Tongue (tissue), 2 donors: ENCODE results near the gene COX6A2. TPM values are rescaled to one million over a fixed set of nuclear protein-coding genes. Genes with fewer than 3 reads are reported as not detected.
"Not testable (repeated sequence)": the region's sequence is repeated elsewhere in the genome, so short reads cannot be mapped to it uniquely, and the experiment has no call there.

Source experiments
- DNase-seq: peaks from one replicate; pipeline ENCODE4 v3.0.0-alpha.2; 2015
- total RNA-seq: library from RNA; depleted of rRNA; stranded (reverse); fragments of >200 nt; gene quantifications from one replicate; pipeline ENCODE4 v1.2.3, GENCODE V29; 2014

Gene COX6A2
- total RNA-seq, 1 donor from 2014 or later, result 63.5 TPM

- DNase-seq, result no peak
Measured at GRCh38 chr16:31438414-31438813, 10.3 kb upstream of the COX6A2 start.

- DNase-seq, result no peak
Measured at GRCh38 chr16:31436221-31437045, 8.3 kb upstream of the COX6A2 start.

DNA sequence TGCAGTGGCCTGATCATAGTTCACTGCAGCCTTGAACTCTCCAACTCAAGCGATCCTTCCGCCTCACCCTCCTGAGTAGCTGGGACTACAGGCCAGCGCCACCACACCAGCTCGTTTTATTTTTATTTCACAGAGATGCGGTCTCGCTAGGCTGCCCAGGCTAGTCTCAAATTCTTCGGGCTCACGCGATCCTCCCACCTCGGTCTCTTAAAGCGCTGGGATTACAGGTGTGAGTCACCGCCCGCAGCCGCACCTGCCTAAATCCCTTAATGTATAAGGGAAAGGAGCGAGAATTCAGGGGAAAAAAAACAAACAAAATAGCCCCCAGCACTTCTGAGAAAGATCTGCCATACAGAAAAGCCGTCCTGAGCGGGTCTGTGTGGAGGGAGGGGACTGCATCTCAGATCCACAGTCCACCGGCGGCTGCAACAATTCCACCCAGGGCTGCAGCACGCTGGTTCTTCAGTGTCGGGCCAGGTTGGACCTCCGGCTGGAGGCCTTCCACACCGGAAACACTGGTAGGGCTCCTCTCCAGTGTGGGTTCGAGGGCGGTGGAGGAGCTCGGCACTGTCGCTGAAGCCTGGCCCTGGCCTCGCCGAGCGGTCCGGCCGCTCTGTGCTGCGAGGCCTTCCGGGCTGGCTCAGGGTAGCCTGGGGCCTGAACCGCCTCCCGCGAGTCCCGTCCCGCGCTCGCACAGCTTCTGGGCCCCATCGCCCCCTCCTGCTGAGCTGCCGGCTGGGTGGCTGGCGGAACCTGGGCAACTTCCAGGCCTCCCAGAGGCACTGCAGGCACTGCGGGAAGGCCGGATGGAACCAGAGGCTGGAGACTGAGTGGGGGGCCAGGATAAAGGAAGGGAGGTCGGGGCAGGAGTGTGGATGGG is 7.4 kb upstream of the COX6A2 start:
- no peak for DNase-seq

- no peak for DNase-seq
Measured at GRCh38 chr16:31430380-31431052, 2.4 kb upstream of the COX6A2 start.

DNA sequence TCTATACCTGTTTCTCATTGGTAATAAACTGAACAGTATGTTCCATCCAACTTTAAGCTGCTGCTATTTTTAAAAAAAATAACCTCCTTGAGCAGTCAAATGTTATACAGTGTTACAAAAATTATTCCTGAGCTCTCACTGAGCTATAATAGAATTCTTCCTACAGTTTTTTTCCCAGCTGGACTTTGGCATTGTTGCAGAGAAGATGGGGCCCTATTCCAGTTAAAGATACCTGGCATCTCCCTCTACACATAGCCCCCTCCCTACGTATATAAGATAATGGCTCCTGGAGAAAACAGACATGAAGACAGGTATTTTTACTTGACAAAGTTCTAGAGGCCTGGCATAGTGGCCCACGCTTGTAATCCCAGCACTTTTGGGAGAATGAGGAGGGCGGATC is 1.6 kb upstream of the COX6A2 start:
- DNase-seq, result no peak

GRCh38 chr16:31429314-31429713 is 1.2 kb upstream of the COX6A2 start:
- DNase-seq, result peak; percentile 26

- DNase-seq, result peak; percentile 23
Measured at GRCh38 chr16:31428638-31429247, 583 bp upstream of the COX6A2 start.

- peak; percentile 85 for DNase-seq
Measured at GRCh38 chr16:31427441-31428278, 500 bp downstream of the COX6A2 start.

DNA sequence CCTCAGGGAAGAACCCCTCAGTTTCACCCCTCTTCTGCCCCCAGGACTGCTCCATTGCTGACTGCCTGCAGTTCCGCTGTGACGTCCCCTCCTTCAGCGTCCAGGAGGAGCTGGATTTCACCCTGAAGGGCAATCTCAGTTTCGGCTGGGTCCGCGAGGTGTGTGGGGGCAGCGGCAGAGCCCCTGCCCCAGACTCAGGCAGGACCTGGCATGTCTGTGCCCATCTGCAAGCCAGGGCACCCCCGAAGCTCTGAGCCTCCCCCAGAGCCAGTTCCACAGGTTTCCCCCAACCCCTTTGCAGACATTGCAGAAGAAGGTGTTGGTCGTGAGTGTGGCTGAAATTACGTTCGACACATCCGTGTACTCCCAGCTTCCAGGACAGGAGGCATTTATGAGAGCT is 4.4 kb downstream of the COX6A2 start:
- DNase-seq, result no peak

GRCh38 chr16:31423241-31423640 is 4.9 kb downstream of the COX6A2 start:
- DNase-seq, result no peak

DNA sequence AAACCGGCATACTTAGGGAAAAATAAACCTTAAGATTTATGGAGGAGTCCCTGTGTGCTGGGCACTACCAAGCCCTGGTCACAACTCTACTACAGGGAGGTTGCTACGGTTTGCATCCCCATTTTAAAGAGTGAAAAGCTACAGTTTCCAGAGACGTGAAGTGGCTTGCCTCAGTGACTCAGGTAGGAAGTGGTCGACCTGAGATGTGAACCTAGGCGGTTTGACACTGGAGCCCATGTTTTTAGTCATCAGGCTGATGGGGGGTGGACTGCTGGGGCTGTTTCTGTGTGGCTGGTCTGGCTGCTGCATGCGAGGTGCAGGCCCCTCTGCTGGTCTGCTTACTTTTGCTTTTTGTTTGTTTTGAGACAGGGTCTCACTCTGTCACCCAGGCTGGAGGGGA is 6.6 kb downstream of the COX6A2 start:
- no peak for DNase-seq

GRCh38 chr16:31420037-31420436 is 8.1 kb downstream of the COX6A2 start:
- no peak for DNase-seq

- no peak for DNase-seq
Measured at GRCh38 chr16:31417916-31418315, 10.2 kb downstream of the COX6A2 start.

DNA sequence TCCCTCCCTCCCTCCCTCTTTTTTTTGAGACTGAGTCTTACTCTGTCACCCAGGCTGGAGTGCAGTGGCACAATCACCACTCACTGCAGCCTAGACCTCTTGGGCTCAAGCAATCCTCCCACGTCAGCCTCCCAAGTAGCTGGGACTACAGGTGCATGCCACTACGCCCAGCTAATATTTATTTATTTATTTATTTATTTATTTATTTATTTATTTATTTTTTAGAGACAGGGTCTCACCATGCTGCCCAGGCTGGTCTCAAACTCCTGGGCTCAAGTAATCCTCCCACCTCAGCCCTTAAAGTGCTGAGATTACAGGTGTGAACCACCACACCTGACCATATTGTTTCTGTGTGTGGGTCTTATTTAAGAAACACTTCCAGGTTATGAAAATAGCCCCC is 11.1 kb downstream of the COX6A2 start:
- not testable (repeated sequence) for DNase-seq

GRCh38 chr16:31416371-31416770 is 11.8 kb downstream of the COX6A2 start:
- no peak for DNase-seq

DNA sequence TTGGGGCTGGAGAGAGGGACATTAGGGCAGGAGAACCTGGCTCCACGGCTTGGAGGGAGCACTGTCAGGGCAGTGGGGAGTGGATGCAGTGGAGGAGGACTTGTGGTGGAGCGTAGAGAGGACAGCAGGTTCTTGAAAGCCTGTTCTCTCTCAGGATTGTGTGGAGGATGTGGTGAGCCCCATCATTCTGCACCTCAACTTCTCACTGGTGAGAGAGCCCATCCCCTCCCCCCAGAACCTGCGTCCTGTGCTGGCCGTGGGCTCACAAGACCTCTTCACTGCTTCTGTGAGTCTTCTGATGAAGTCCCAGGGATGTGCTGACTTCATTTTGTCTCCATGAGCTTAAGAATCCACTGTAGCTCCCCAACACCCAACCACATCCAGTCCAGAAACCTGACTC is 13.5 kb downstream of the COX6A2 start:
- no peak for DNase-seq

DNA sequence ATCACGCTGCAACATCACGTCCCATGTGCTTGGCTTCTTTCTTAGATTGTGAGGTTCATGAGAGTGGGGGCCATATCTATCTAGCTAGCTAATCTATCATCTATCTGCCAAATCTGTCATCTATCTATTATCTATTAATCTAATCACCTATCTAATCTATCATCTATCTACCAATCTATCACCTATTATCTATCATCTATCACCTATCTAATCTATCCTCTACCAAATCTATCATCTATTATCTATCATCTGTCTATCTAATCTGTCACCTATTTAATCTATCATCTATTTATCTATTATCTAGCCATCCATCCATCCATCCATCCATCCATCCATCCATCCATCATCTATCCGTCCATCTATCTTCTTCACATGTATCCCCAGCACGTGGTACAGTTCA is 14.2 kb downstream of the COX6A2 start:
- DNase-seq, result no peak

- no peak for DNase-seq
Measured at GRCh38 chr16:31413381-31413780, 14.8 kb downstream of the COX6A2 start.

DNA sequence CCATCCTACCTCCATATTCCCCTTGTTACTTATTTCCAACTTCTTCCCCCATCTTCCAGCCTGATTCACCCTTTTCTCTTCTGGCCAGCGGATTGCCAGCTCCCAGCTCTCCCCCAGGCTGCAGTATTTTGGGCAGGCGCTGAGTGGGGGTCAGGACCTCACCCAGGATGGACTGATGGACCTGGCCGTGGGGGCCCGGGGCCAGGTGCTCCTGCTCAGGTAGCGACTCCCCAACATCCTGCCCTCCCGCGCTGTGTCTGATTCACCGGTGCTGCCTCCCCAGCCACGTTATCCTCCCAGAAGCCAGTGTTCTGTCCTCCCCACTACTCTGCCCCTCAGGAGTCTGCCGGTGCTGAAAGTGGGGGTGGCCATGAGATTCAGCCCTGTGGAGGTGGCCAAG is 15.4 kb downstream of the COX6A2 start:
- DNase-seq, result no peak

GRCh38 chr16:31411024-31411844 is 16.9 kb downstream of the COX6A2 start:
- DNase-seq, result no peak

GRCh38 chr16:31410082-31410481 is 18.1 kb downstream of the COX6A2 start:
- DNase-seq, result no peak
